Suprapubic skin (tissue), 4 donors: ENCODE results near the gene NRBF2. TPM values are rescaled to one million over a fixed set of nuclear protein-coding genes. Genes with fewer than 3 reads are reported as not detected.
A peak's percentile ranks its signal among the peaks of the same experiment; 100 is the strongest.
"Not testable (repeated sequence)": the region's sequence is repeated elsewhere in the genome, so short reads cannot be mapped to it uniquely, and the experiment has no call there.

Experiments
- DNase-seq, 2 donors: peaks; one replicate each; pipeline ENCODE4 v3.0.0-alpha.2; 2019; ENCODE audit warnings: low spot score in 2 of 2
- H3K27ac ChIP-seq: fragments of 200-600 bp; sonication (generic); one replicate; pipeline ENCODE4 v1.5.1; 2019
- H3K27me3 ChIP-seq: fragments of 200-600 bp; sonication (generic); one replicate; pipeline ENCODE4 v1.5.1; 2019
- H3K36me3 ChIP-seq: fragments of 200-600 bp; sonication (generic); one replicate; pipeline ENCODE4 v1.5.1; 2019
- H3K4me1 ChIP-seq: fragments of 200-600 bp; sonication (generic); one replicate; pipeline ENCODE4 v1.5.1; 2019
- H3K4me3 ChIP-seq: fragments of 200-600 bp; sonication (generic); one replicate; pipeline ENCODE4 v1.5.1; 2019; ENCODE audit warnings: mild to moderate bottlenecking
- H3K9me3 ChIP-seq: fragments of 200-600 bp; sonication (generic); one replicate; pipeline ENCODE4 v1.5.1; 2019
- EP300 ChIP-seq: sonication (generic); formaldehyde crosslinking; IDR thresholded peaks from one replicate; pipeline ENCODE4 v1.6.1; 2017; ENCODE audit warnings: antibody characterized with exemption
- POLR2A ChIP-seq, 2 donors: fragments of 450-650 bp; IDR thresholded peaks; one replicate each; pipeline ENCODE4 v1.6.1; 2017; ENCODE audit warnings: antibody characterized with exemption in 2 of 2, mild to moderate bottlenecking in 2 of 2, moderate library complexity in 2 of 2
- POLR2AphosphoS5 ChIP-seq, 3 donors: sonication (generic); formaldehyde crosslinking; IDR thresholded peaks; one replicate each; pipeline ENCODE4 v1.6.1; 2017; ENCODE audit warnings: antibody characterized with exemption in 3 of 3
- WGBS: methylation state at CpG from one replicate; pipeline ENCODE4 v1.1.5; 2018; 5-methylcytosine and 5-hydroxymethylcytosine counted together
- total RNA-seq, 4 donors: library from RNA; depleted of rRNA; stranded (reverse); fragments of >200 nt; gene quantifications; one replicate each; pipeline ENCODE4 v1.1.0, GENCODE V29; 2016
- TF ChIP-seq, protein P1 (sequence below), 2 donors: fragments of 200-600 bp in 1 of 2; fragments of 450-650 bp in 1 of 2; sonication (generic) in 1 of 2; IDR thresholded peaks; one replicate each; pipeline ENCODE4 v1.5.1; 2016 to 2019; ENCODE audit warnings: antibody characterized with exemption in 2 of 2, mild to moderate bottlenecking in 1 of 2, moderate library complexity in 1 of 2

Gene NRBF2
- total RNA-seq: 10 to 100 TPM; 10.9 to 23.2 (median 13.9) TPM

- DNase-seq: peak; percentile 98
- TF ChIP-seq, protein P1, sequence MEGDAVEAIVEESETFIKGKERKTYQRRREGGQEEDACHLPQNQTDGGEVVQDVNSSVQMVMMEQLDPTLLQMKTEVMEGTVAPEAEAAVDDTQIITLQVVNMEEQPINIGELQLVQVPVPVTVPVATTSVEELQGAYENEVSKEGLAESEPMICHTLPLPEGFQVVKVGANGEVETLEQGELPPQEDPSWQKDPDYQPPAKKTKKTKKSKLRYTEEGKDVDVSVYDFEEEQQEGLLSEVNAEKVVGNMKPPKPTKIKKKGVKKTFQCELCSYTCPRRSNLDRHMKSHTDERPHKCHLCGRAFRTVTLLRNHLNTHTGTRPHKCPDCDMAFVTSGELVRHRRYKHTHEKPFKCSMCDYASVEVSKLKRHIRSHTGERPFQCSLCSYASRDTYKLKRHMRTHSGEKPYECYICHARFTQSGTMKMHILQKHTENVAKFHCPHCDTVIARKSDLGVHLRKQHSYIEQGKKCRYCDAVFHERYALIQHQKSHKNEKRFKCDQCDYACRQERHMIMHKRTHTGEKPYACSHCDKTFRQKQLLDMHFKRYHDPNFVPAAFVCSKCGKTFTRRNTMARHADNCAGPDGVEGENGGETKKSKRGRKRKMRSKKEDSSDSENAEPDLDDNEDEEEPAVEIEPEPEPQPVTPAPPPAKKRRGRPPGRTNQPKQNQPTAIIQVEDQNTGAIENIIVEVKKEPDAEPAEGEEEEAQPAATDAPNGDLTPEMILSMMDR (IDR thresholded peaks at IDR 0.05): no peak
- TF ChIP-seq POLR2A (IDR thresholded peaks at IDR 0.05): peak; percentile 40 to 96
- peak; percentile 70 to 89 (median 77) for TF ChIP-seq POLR2AphosphoS5 (IDR thresholded peaks at IDR 0.05)
- no peak for TF ChIP-seq EP300
- Histone ChIP-seq H3K27ac (peak within 1 kb of the TSS; percentile 95), H3K4me1 (peaks cover 32% of the 10 kb centered on the region), H3K9me3 (no peaks in the 10 kb centered on the region), H3K36me3 (no peaks in the 10 kb centered on the region), H3K27me3 (no peaks in the 10 kb centered on the region), H3K4me3 (peak within 1 kb of the TSS; percentile 82)
- WGBS: 1% methylated on average over 17 of the region's 55 CpGs
Observed at GRCh38 chr10:63133056-63133820, at the start of gene NRBF2. NRBF2 (plus strand) TSS chr10:63133328; CDS start chr10:63133471, 143 bp downstream.

- not testable (repeated sequence) for H3K36me3 ChIP-seq, H3K4me3 ChIP-seq, H3K27me3 ChIP-seq, H3K9me3 ChIP-seq, DNase-seq, H3K27ac ChIP-seq
- WGBS: 95% methylated on average over 14 of the region's 14 CpGs
- peaks cover 10% of the 10 kb centered on the region for H3K4me1 ChIP-seq
Observed at GRCh38 chr10:63083406-63083805, 49.7 kb upstream of the NRBF2 start.

DNA sequence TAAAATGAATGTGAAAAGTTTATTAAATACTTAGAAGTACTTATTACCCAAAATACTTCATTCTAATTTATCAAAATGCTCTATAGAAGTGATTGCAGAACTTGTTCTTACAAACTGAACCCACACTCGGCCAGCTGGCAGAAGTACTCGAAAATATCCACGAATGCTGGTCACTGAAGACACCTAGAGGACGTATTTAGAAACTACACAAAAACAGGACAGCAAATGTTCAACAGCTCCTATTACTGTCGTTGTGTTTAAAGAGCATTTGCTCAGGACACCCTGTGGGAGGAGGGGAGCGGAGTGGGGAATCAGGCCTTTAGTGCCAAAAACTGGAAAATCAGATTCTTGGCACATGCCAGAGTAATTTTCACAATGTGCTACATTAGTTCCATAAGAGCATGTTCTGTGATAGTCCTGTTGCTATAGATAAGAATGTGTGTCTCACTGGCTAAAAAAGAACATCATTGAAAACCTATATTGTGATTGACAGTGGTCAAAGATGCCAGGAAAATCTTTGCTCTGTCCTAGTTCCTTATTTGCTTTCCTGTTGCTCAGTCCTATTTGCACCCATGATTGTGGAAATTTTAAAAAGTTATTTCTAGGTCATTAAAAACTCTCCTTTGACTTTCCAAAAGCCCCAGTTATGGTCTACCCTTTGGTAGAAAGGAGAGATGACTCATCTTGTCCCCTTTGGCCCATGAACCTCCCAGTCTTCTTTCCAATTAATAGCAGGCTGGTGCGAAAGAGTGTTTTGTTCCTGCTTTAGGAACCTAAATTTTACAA lies 49.0 kb upstream of the NRBF2 start:
- H3K36me3 ChIP-seq: no peaks in the 10 kb centered on the region
- no peak overlapping the region for H3K4me3 ChIP-seq
- TF ChIP-seq, protein P1 (IDR thresholded peaks at IDR 0.05): peak; percentile 34 to 58
- TF ChIP-seq POLR2A (IDR thresholded peaks at IDR 0.05): no peak
- H3K27ac ChIP-seq: no peak overlapping the region
- peaks cover 10% of the 10 kb centered on the region for H3K4me1 ChIP-seq
- peak in 1 of 2 donors; percentile 74 for DNase-seq
- H3K9me3 ChIP-seq: no peaks in the 10 kb centered on the region
- no peaks in the 10 kb centered on the region for H3K27me3 ChIP-seq
- WGBS: 10% methylated on average over 7 of the region's 7 CpGs

- Histone ChIP-seq H3K27me3 (no peaks in the 10 kb centered on the region), H3K27ac (no peak overlapping the region), H3K4me1 (peaks cover 10% of the 10 kb centered on the region), H3K4me3 (no peak overlapping the region), H3K9me3 (no peaks in the 10 kb centered on the region), H3K36me3 (no peaks in the 10 kb centered on the region)
- TF ChIP-seq EP300: no peak
- no peak for TF ChIP-seq POLR2A (IDR thresholded peaks at IDR 0.05)
- TF ChIP-seq, protein P1 (IDR thresholded peaks at IDR 0.05): no peak
- no peak for TF ChIP-seq POLR2AphosphoS5 (IDR thresholded peaks at IDR 0.05)
- 61% methylated on average over 4 of the region's 4 CpGs for WGBS
- no peak for DNase-seq
Observed at GRCh38 chr10:63084690-63085382, 48.3 kb upstream of the NRBF2 start.

- Histone ChIP-seq H3K4me1 (no peaks in the 10 kb centered on the region), H3K27ac (no peak overlapping the region), H3K36me3 (no peaks in the 10 kb centered on the region), H3K4me3 (no peak overlapping the region), H3K9me3 (no peaks in the 10 kb centered on the region), H3K27me3 (no peaks in the 10 kb centered on the region)
- DNase-seq: no peak
- 50% methylated on average over 2 of the region's 2 CpGs for WGBS
- TF ChIP-seq POLR2AphosphoS5 (IDR thresholded peaks at IDR 0.05) (no peak), EP300 (no peak), POLR2A (IDR thresholded peaks at IDR 0.05) (no peak)
- TF ChIP-seq, protein P1 (IDR thresholded peaks at IDR 0.05): no peak
Observed at GRCh38 chr10:63093227-63093626, 39.9 kb upstream of the NRBF2 start.
